Stimulated activated memory B cell treated with anti-CD40 and anti-IgM and Interleukin-4, amounts not matched to agents 10 μg/mL and 1 μg/mL and 100 μg/mL, for 72 hours (primary cell): ENCODE results near the gene ZBTB11.
A peak's percentile ranks its signal among the peaks of the same experiment; 100 is the strongest.
"Not testable (repeated sequence)": the region's sequence is repeated elsewhere in the genome, so short reads cannot be mapped to it uniquely, and the experiment has no call there.

Source experiments
- ATAC-seq: fragments of 150-1000 bp; cut with Tn5 transposase; 2 replicates; pipeline ENCODE4 v1.10.0; 2021
- H3K27ac Mint-ChIP-seq: one replicate; pipeline ENCODE4 v1.8.0; 2022; ENCODE audit warnings: mild to moderate bottlenecking, mixed read lengths
- H3K27me3 Mint-ChIP-seq: one replicate; pipeline ENCODE4 v1.8.0; 2022; ENCODE audit warnings: mixed read lengths
- H3K36me3 Mint-ChIP-seq: one replicate; pipeline ENCODE4 v1.8.0; 2022; ENCODE audit warnings: mixed read lengths
- H3K4me1 Mint-ChIP-seq: one replicate; pipeline ENCODE4 v1.8.0; 2022; ENCODE audit warnings: mixed read lengths
- H3K4me3 Mint-ChIP-seq: one replicate; pipeline ENCODE4 v1.8.0; 2022; ENCODE audit warnings: mild to moderate bottlenecking, moderate library complexity, mixed read lengths
- H3K9me3 Mint-ChIP-seq: one replicate; pipeline ENCODE4 v1.8.0; 2022; ENCODE audit warnings: mixed read lengths

The ZBTB11 gene

DNA sequence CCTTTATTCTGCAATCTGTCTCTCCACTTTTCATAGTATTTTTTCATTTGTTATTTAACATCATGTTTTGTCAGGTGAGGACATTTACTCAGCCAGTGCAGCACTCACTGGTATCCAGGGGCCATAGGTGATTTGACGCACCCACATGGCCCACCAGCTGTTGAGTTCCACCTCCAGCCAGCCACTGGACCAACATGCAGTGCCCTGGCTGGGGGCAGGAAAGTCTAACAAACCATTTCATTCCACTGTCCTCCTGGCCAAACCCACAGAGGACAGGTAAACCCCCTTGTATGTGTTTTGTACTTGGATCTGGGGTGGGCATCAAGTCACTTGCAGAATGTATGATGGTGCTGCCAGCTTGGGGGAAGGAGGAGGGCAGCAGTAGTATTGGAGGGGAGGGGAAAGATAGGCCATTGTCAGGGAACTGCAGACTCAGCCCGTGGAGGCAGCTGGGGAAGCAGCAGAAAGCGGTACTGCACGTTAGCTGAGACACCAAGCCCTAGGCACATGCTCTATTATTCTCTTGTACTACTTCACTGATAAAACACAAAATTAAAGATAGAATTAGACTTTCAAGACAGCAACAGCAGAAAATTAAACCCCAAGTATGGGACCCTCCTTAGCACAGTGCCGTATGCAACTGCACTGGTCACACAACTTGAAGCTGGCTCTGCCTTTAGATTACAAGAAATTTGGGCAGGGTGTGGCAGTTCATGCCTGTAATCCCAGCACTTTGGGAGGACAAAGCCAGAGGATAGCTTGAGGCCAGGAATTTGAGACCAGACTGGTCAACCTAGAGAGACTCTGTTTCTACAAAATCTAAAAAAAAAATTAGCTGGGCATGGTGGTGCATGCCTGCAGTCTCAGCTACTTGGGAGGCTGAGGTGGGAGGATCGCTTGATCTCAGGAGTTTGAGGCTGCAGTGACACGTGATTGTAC is 25.0 kb upstream of the ZBTB11 start:
- Mint-ChIP-seq H3K27me3 (no peaks in the 10 kb centered on the region), H3K27ac (peak overlapping the region; percentile 59), H3K4me1 (peaks cover 16% of the 10 kb centered on the region), H3K9me3 (no peaks in the 10 kb centered on the region), H3K36me3 (no peaks in the 10 kb centered on the region), H3K4me3 (peak overlapping the region; percentile 35)
- ATAC-seq = no peak

DNA sequence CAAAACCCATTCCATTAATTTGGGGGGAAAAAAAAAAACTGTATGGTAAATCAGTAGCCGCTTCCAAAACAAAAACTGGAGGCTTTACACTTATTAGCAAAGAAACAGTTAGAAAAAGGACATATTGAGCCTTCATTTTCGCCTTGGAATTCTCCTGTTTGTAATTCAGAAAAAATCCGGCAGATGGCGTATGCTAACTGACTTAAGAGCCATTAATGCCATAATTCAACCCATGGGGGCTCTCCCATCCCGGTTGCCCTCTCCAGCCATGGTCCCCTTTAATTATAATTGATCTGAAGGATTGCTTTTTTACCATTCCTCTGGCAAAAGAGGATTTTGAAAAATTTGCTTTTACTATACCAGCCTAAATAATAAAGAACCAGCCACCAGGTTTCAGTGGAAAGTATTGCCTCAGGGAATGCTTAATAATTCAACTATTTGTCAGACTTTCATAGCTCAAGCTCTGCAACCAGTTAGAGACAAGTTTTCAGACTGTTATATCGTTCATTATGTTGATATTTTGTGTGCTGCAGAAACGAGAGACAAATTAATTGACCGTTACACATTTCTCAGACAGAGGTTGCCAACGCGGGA is 18.9 kb upstream of the ZBTB11 start:
- no peaks in the 10 kb centered on the region for H3K27me3 Mint-ChIP-seq
- H3K4me3 Mint-ChIP-seq = no peak overlapping the region
- H3K4me1 Mint-ChIP-seq = peaks cover 8% of the 10 kb centered on the region
- H3K9me3 Mint-ChIP-seq = no peaks in the 10 kb centered on the region
- H3K27ac Mint-ChIP-seq = no peak overlapping the region
- no peak for ATAC-seq
- H3K36me3 Mint-ChIP-seq = no peaks in the 10 kb centered on the region

DNA sequence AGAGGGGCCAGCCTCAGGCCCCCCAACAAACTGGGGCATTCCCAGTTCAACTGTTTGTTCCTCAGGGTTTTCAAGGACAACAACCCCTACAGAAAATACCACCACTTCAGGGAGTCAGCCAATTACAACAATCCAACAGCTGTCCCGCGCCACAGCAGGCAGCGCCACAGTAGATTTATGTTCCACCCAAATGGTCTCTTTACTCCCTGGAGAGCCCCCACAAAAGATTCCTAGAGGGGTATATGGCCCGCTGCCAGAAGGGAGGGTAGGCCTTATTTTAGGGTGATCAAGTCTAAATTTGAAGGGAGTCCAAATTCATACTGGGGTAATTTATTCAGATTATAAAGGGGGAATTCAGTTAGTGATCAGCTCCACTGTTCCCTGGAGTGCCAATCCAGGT is 17.9 kb upstream of the ZBTB11 start:
- H3K4me1 Mint-ChIP-seq, H3K27me3 Mint-ChIP-seq, ATAC-seq, H3K4me3 Mint-ChIP-seq, H3K27ac Mint-ChIP-seq, H3K9me3 Mint-ChIP-seq, H3K36me3 Mint-ChIP-seq: not testable (repeated sequence)

DNA sequence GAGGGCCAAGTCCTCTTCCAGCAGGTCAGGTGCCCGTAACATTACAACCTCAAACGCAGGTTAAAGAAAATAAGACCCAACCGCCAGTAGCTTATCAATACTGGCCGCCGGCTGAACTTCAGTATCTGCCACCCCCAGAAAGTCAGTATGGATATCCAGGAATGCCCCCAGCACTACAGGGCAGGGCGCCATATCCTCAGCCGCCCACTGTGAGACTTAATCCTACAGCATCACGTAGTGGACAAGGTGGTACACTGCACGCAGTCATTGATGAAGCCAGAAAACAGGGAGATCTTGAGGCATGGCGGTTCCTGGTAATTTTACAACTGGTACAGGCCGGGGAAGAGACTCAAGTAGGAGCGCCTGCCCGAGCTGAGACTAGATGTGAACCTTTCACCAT is 16.6 kb upstream of the ZBTB11 start:
- H3K9me3 Mint-ChIP-seq, H3K36me3 Mint-ChIP-seq, H3K27ac Mint-ChIP-seq, H3K4me3 Mint-ChIP-seq, H3K27me3 Mint-ChIP-seq: not testable (repeated sequence)
- peak; percentile 65 for ATAC-seq
- peaks cover 15% of the 10 kb centered on the region for H3K4me1 Mint-ChIP-seq

DNA sequence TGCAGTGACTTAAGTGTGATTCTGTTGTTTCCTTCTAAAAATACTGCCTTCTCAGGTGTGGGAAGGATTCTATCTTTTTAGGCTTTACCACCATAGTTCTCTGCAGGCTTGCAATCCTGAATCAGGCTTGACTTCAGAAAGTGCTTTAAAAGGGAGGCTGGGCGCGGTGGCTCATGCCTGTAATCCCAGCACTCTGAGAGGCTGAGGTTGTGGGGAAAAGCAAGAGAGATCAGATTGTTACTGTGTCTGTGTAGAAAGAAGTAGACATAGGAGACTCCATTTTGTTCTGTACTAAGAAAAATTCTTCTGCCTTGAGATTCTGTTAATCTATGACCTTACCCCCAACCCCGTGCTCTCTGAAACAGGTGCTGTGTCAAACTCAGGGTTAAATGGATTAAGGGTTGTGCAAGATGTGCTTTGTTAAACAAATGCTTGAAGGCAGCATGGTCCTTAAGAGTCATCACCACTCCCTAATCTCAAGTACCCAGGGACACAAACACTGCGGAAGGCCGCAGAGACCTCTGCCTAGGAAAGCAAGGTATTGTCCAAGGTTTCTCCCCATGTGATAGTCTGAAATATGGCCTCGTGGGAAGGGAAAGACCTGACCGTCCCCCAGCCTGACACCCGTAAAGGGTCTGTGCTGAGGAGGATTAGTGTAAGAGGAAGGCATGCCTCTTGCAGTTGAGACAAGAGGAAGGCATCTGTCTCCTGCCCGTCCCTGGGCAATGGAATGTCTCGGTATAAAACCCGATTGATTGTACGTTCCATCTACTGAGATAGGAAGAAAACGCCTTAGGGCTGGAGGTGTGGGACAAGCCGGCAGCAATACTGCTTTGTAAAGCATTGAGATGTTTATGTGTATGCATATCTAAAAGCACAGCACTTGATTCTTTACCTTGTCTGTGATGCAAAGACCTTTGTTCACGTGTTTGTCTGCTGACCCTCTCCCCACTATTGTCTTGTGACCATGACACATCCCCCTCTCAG is 15.0 kb upstream of the ZBTB11 start:
- Mint-ChIP-seq H3K4me1 (peaks cover 22% of the 10 kb centered on the region), H3K27ac (peak overlapping the region; percentile 76)
- H3K4me3 Mint-ChIP-seq, H3K9me3 Mint-ChIP-seq, H3K36me3 Mint-ChIP-seq, ATAC-seq, H3K27me3 Mint-ChIP-seq: not testable (repeated sequence)

DNA sequence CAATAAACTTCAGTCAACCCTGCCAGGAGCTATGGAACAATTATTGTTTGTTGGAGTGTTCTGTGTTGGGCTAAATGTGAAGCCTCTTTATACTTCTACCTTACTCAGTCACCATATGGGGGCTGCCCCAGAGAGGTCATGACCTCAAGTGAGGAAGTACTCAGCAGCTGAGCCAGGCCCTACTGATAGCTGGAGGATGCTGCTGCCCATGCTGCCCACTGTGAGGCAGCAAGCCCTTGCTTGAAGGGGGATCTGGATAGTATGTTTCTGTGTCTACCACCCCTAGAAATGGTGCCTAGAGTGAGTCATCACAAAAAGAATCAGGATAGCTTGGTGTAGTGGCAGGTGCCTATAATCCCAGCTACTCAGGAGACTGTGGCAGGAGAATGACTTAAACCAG is 14.0 kb upstream of the ZBTB11 start:
- Mint-ChIP-seq H3K36me3 (peaks cover 7% of the 10 kb centered on the region), H3K27ac (peak overlapping the region; percentile 76), H3K27me3 (no peaks in the 10 kb centered on the region), H3K4me1 (peaks cover 24% of the 10 kb centered on the region), H3K9me3 (no peaks in the 10 kb centered on the region), H3K4me3 (no peak overlapping the region)
- ATAC-seq = peak; percentile 44

DNA sequence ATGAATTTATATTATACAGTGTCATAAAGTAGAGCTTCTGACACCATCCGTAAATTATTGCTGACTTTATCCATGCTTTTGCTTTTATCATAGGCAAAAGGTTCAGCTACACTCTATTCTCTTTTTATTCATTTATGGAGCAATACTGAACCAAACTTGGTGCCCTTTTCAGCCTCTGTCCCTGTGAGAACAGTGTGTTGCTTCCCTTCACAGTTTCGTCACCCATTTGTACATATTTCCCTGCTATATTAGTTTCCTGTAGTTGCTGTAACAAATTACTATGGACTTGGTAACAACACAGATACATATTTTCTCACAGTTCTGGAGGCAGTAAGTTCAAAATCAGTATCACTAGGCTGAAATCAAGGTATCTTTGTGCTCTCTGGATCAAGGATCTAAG is 12.4 kb upstream of the ZBTB11 start:
- Mint-ChIP-seq H3K4me3 (no peak overlapping the region), H3K4me1 (peaks cover 38% of the 10 kb centered on the region), H3K27me3 (no peaks in the 10 kb centered on the region), H3K36me3 (peaks cover 22% of the 10 kb centered on the region), H3K27ac (no peak overlapping the region), H3K9me3 (no peaks in the 10 kb centered on the region)
- ATAC-seq = no peak

DNA sequence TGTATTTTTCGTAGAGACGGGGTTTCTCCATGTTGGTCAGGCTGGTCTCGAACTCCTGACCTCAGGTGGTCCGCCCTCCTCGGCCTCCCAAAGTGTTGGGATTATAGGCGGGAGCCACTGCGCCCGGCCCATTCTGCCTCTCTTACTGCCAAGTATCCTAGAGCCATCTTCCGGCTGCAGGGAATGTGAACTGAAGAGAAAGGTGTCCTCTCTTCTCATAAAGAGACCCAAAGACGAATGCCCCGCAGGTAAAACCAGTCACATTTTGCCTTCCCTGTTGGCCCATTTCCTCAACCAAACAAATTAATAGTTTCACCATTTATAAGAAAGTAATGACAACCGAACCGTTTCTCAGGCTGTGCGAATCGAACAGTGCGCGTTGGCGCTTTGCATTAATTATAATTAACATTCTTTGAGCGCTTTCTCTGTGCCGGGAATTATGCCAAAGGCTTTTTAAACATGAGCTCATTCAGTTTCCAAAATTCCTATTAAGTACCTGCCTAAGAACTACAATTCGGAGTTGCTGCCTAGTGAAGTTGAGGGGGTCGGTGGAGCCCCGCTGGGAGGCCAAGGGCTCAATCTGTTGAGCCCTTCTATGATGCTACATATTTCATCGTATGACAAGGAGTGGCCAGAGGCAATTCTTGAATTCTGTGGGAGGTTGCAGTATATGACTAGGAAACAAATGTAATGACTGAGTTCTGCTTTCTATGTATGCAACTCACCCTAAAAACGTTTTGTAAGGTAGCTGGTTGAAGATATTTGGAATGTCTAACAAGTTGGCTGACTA is 10.4 kb upstream of the ZBTB11 start:
- Mint-ChIP-seq H3K4me1 (peaks cover 38% of the 10 kb centered on the region), H3K27ac (peak overlapping the region; percentile 97), H3K36me3 (peaks cover 22% of the 10 kb centered on the region), H3K27me3 (no peaks in the 10 kb centered on the region), H3K4me3 (peak overlapping the region; percentile 100), H3K9me3 (no peaks in the 10 kb centered on the region)
- no peak for ATAC-seq

DNA sequence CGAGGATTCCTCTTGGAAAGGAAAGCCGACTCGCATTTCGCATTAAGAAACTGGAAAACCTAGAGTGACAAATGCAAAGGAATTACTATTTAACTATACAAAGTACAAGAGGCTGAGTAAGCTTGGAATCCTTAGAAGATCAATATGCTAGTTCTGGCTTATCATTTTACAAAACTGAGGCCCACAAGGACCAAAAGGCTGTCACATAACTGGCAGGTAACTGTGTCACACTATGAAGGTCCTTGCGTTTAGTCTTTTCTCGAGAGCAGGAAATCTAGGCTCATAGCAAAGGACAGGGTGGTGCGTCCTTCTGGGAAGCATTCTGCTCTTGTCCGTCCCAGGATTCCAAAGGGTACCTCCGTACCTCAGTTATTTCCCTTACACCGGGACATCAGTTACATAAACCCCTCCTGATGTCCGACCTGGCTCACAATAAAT is 9.0 kb upstream of the ZBTB11 start:
- Mint-ChIP-seq H3K27me3 (no peaks in the 10 kb centered on the region), H3K36me3 (peaks cover 32% of the 10 kb centered on the region), H3K27ac (peak overlapping the region; percentile 97), H3K9me3 (no peaks in the 10 kb centered on the region), H3K4me1 (peaks cover 42% of the 10 kb centered on the region), H3K4me3 (peak overlapping the region; percentile 100)
- no peak for ATAC-seq

DNA sequence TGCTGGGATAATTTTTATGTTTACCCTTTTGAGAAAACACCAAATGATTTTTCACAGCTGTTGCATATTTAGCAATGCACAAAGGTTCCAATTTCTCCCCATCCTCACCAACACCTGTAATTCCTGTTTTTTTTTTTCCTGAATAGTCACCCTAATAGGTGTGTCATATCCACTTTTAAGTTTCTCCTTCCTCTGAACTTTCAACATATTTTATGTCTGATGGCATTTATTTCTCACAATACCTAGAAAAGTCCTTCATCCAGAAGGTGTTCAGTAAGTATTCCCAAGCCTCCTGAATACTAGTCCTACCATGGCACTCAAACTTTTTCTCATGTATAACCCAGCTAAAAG is 8.1 kb upstream of the ZBTB11 start:
- no peaks in the 10 kb centered on the region for H3K27me3 Mint-ChIP-seq
- H3K4me3 Mint-ChIP-seq = peak overlapping the region; percentile 100
- peaks cover 42% of the 10 kb centered on the region for H3K4me1 Mint-ChIP-seq
- H3K36me3 Mint-ChIP-seq = peaks cover 40% of the 10 kb centered on the region
- no peaks in the 10 kb centered on the region for H3K9me3 Mint-ChIP-seq
- no peak for ATAC-seq
- peak overlapping the region; percentile 97 for H3K27ac Mint-ChIP-seq

DNA sequence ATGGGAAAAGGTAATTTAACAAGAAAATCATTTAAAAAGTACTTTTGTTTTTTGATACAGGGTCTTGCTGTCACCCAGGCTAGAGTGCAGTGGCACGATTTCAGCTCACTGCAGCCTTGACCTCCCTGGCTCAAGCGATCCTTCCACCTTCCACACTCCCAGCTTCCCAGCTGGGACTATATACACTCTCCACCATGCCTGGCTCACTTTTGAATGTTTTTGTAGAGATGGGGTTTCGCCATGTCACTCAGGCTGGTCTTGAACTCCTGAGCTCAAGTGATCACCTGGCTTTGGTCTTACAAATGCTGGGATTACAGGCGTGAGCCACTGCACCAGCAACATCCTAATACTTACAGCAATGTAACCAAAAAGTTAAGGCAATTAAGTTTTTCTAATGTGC is 3.5 kb upstream of the ZBTB11 start:
- no peak for ATAC-seq
- Mint-ChIP-seq H3K27me3 (no peaks in the 10 kb centered on the region), H3K4me1 (peaks cover 37% of the 10 kb centered on the region), H3K4me3 (no peak overlapping the region), H3K9me3 (no peaks in the 10 kb centered on the region), H3K36me3 (peaks cover 34% of the 10 kb centered on the region), H3K27ac (no peak overlapping the region)

DNA sequence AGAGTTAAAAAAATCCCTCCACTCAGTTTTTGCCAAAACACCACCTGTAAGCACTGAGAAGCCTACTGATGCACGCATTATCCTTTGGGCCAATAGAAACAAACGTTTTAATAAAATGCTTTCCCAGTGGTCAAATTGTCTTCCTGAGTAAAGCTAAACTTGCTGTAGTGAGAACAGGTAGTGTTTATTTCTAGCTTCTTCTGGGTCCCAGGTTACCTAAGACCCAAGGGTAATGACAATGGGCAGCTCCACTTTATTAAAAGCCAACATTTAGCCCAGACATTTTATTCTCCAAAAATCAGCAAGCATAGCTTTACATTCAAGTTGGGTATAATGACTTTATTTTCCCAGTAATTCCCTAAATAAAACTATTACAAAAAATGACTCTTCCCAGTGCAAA is 1.9 kb upstream of the ZBTB11 start:
- Mint-ChIP-seq H3K4me1 (peaks cover 42% of the 10 kb centered on the region), H3K36me3 (peaks cover 28% of the 10 kb centered on the region)
- not testable (repeated sequence) for H3K27me3 Mint-ChIP-seq, H3K9me3 Mint-ChIP-seq, ATAC-seq, H3K27ac Mint-ChIP-seq, H3K4me3 Mint-ChIP-seq

DNA sequence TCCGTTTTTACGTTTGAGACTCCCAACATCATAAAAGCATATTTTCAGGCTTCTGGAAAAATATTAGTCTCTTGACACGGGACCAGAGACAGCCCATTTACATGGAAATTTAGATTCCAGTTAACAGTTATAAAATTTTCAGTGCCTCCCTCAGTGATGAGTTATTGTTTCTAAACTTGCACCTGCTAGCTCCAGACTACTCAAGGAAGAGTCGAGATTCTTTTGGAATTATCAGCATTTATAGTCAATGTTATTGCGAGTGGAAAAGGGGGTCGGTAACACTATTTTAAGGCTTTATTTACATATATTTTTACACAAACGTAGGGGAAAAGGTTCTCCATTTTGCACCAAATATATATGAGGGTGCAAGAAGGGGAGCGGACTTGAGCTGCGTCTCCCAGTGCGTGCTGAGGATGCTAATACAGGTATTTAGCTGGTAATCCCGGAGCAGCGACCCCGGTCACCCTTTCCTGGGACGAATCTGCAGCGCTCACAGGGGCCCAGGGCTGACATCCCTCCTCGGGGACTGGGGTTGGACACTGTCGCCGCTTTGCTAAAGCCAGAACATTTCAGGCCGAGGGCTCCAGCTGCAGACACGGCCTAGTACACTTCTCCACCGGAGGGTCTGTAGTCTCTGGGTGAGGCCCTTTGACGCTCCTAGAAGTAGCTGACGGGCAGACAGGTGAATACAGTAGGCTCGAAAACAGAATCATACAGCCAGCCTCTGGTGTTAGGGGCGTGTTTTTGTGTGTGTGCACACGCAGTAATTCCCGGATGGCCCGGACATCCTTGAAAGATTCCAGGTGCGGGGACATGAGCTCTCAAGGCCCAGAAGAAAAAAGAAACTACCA is 729 bp upstream of the ZBTB11 start:
- H3K4me3 Mint-ChIP-seq = peak overlapping the region; percentile 94
- H3K36me3 Mint-ChIP-seq = peaks cover 32% of the 10 kb centered on the region
- H3K4me1 Mint-ChIP-seq = peaks cover 51% of the 10 kb centered on the region
- H3K27me3 Mint-ChIP-seq = no peaks in the 10 kb centered on the region
- peak overlapping the region; percentile 96 for H3K27ac Mint-ChIP-seq
- ATAC-seq = no peak
- H3K9me3 Mint-ChIP-seq = no peaks in the 10 kb centered on the region

DNA sequence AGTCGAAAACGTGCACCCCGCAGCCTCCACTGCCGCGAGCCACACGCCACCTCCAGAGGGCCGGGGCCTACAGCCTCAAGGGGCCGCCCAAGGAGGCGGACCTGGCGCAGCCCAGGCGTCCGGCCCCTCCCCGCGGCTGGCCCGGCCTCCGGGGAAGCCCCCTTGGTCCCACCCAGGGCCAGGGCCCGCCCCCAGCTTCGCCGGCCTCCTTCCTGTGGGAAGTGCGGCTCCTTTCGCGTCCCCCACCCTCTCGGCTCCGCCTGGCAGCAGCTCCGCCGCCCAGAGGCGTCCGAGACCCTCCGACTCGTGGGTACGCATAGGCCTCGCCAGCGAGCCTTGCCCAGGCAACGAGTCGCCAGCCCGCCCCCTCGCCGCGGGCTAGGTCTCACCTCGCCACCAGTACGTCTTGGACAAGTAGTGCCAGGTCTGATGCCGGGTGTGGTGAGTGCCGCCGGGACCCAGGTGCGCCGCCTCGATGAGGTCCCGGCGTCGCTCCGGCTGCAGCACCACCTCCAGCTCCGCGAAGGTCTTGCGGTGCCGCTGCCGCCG is 642 bp downstream of the ZBTB11 start:
- H3K27ac Mint-ChIP-seq = peak overlapping the region; percentile 96
- H3K4me1 Mint-ChIP-seq = peaks cover 51% of the 10 kb centered on the region
- ATAC-seq = peak; percentile 97

More for the DNA sequence above, 642 bp downstream of the ZBTB11 start:
- H3K9me3 Mint-ChIP-seq = no peaks in the 10 kb centered on the region
- H3K4me3 Mint-ChIP-seq = peak overlapping the region; percentile 94
- H3K27me3 Mint-ChIP-seq = no peaks in the 10 kb centered on the region
- H3K36me3 Mint-ChIP-seq = peaks cover 35% of the 10 kb centered on the region
